Measurements from ENCODE around the gene OCA2. TPM values are rescaled to one million over a fixed set of nuclear protein-coding genes. Genes with fewer than 3 reads are reported as not detected.
"Not testable (repeated sequence)": the region's sequence is repeated elsewhere in the genome, so short reads cannot be mapped to it uniquely, and the experiment has no call there.

Gene OCA2
- polyA plus RNA-seq, 6 donors from 2014 or later: 0.09 to 0.23 TPM; not detected in 4

DNA sequence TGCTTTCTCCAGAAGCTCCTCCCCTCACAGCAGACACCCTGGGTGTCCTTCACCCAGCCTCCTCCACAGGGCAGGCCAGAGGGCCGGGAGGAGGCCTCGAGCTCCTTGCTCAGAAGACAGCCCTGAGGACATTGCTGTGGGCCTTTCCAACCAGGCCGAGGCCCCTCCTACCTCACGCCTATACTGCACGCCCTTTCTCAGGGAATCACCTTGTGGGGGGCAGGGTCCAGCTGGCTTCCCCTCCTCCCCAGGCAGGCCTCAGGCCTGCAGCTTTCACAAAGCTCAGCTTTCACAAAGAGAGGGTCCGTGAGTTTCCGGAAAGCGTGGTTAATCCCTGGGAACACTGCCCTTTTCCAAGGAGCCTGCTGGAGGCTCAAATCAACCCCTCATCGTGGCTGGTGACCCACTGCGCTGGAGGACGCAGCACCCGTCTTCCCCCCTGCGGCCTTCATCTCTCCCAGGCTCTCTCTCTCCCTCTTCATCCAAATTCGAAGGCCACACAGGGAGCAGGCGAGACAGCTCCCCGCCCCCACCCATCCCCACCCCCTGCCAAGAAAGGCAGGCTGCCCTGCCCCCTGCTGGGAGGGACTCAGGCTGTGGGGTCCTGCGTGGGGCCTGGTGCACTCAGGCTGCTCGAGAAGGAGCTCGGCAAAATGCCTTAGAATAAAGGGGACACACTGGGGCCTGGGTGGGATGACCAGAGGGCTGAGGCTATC is 79.4 kb downstream of the OCA2 start:
- Mint-ChIP-seq H3K27ac (no peak overlapping the region), H3K9me3 (no peaks in the 10 kb centered on the region), H3K27me3 (peaks cover 0 to 11% (median 9%) of the 10 kb centered on the region in 3 donors), H3K4me1 (peaks cover 3 to 11% (median 5%) of the 10 kb centered on the region in 3 donors), H3K4me3 (no peak overlapping the region), H3K36me3 (no peaks in the 10 kb centered on the region)
- ATAC-seq (ENCODE audit: low read depth in 2 of 2) (no peak), DNase-seq (no peak)

GRCh38 chr15:28018291-28019044 is 80.6 kb downstream of the OCA2 start:
- H3K9me3 Mint-ChIP-seq: no peaks in the 10 kb centered on the region
- no peaks in the 10 kb centered on the region for H3K36me3 Mint-ChIP-seq
- peak overlapping the region in 2 of 6 donors; percentile 13 to 69 for H3K27ac Mint-ChIP-seq
- DNase-seq (no peak), ATAC-seq (ENCODE audit: low read depth in 2 of 2) (no peak)
- peaks cover 3 to 11% (median 5%) of the 10 kb centered on the region in 3 donors for H3K4me1 Mint-ChIP-seq
- no peak overlapping the region for H3K4me3 Mint-ChIP-seq
- H3K27me3 Mint-ChIP-seq: peaks cover 0 to 6% (median 4%) of the 10 kb centered on the region in 3 donors

GRCh38 chr15:28017423-28017924 is 81.6 kb downstream of the OCA2 start:
- DNase-seq (no peak), ATAC-seq (ENCODE audit: low read depth in 2 of 2) (no peak)
- Mint-ChIP-seq H3K4me3 (no peak overlapping the region), H3K9me3 (no peaks in the 10 kb centered on the region), H3K4me1 (peaks cover 3 to 11% (median 5%) of the 10 kb centered on the region in 3 donors), H3K36me3 (no peaks in the 10 kb centered on the region), H3K27ac (peak overlapping the region in 1 of 6 donors; percentile 52), H3K27me3 (peaks cover 0 to 5% (median 0%) of the 10 kb centered on the region in 3 donors)

- Mint-ChIP-seq H3K4me3 (no peak overlapping the region), H3K36me3 (no peaks in the 10 kb centered on the region), H3K9me3 (no peaks in the 10 kb centered on the region), H3K27me3 (no peaks in the 10 kb centered on the region), H3K4me1 (peaks cover 3 to 11% (median 5%) of the 10 kb centered on the region in 3 donors), H3K27ac (peak overlapping the region in 2 of 6 donors; percentile 36 to 39)
- DNase-seq: no peak
- no peak for ATAC-seq (ENCODE audit: low read depth in 2 of 2)
Measured at GRCh38 chr15:28015855-28016254, 83.3 kb downstream of the OCA2 start.

DNA sequence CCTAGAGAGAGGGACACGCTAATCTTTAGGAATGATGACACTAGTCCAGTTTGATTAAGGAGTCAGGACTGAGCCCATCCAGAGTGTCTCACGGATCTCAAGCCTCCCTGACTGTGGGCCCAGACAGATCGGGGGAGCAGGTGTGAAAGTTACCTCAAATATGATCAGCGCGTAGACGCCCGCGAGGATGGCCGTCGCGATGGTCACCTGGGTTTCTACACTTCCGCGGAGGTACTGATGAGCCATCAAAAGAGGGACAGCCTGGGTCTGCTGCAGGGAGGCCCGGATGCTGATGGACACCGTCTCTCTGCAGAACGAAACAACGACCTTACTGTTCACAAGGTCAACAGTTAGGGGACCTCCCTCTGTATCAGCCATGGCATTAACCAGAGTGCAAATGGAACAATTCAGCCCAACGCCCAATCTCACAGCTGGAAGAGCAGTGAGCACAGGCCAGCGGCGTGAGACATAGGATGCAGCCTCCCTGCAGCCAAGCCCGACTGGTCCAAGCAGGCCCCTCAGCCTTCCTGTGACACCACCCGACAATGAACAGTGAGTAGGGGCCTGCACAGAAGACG is 84.4 kb downstream of the OCA2 start:
- peak overlapping the region in 1 of 6 donors; percentile 32 for H3K27ac Mint-ChIP-seq
- ATAC-seq (ENCODE audit: low read depth in 2 of 2): no peak

GRCh38 chr15:28013976-28014375 is 85.1 kb downstream of the OCA2 start:
- no peaks in the 10 kb centered on the region for H3K27me3 Mint-ChIP-seq
- H3K4me1 Mint-ChIP-seq: peaks cover 3 to 11% (median 5%) of the 10 kb centered on the region in 3 donors
- DNase-seq: no peak
- H3K4me3 Mint-ChIP-seq: no peak overlapping the region
- peaks cover 0 to 14% (median 2%) of the 10 kb centered on the region in 7 donors for H3K9me3 Mint-ChIP-seq
- no peak for ATAC-seq (ENCODE audit: low read depth in 2 of 2)
- no peak overlapping the region for H3K27ac Mint-ChIP-seq
- H3K36me3 Mint-ChIP-seq: no peaks in the 10 kb centered on the region

More for the DNA sequence above, 84.4 kb downstream of the OCA2 start:
- no peak for DNase-seq
- peaks cover 3 to 11% (median 5%) of the 10 kb centered on the region in 3 donors for H3K4me1 Mint-ChIP-seq
- H3K9me3 Mint-ChIP-seq: peaks cover 0 to 6% (median 0%) of the 10 kb centered on the region in 7 donors
- H3K36me3 Mint-ChIP-seq: no peaks in the 10 kb centered on the region
- no peak overlapping the region for H3K4me3 Mint-ChIP-seq
- no peaks in the 10 kb centered on the region for H3K27me3 Mint-ChIP-seq

DNA sequence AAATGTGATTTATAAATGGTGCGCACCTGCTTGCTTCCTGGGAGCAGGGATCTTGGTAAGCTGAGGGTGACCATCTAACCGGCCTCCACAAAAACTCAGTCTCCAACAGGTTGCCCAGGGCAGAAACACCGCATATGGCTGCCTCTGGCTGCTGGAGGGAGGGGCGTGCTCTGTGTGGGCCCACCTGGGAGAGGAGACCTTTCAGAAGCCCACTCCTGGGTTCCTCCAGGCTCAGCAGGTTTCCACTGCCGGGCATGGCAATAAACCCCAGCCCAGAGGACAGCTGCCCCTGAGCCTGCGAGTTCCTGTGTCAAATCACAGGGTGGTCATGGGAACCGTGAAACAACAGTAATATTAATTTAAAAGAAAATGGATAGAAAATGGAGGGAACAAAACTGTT is 85.6 kb downstream of the OCA2 start:
- no peak overlapping the region for H3K27ac Mint-ChIP-seq
- peaks cover under 1 to 19% (median 2%) of the 10 kb centered on the region in 7 donors for H3K9me3 Mint-ChIP-seq
- no peaks in the 10 kb centered on the region for H3K27me3 Mint-ChIP-seq
- no peaks in the 10 kb centered on the region for H3K36me3 Mint-ChIP-seq
- H3K4me1 Mint-ChIP-seq: peaks cover 3 to 11% (median 5%) of the 10 kb centered on the region in 3 donors
- ATAC-seq (ENCODE audit: low read depth in 2 of 2) (no peak), DNase-seq (no peak)
- no peak overlapping the region for H3K4me3 Mint-ChIP-seq

DNA sequence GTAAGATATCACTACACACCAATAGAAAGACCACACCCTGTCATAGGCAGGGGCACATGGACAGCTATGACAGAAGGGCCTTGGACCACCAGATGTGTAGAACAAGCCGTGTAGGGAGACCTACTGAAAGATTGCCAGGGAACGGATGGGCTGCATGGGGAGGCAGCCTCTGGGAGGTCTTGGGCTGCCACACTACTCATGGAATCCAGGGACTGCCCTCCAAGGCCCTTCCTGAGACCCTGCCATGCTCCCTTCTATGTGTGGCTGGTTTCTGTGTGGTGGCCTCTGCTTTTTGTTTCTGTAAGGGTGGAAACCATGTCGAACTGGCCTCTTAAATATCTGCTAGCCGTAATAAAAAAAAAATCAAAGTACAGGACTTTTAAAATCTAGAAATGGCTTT is 86.9 kb downstream of the OCA2 start:
- DNase-seq (no peak), ATAC-seq (ENCODE audit: low read depth in 2 of 2) (no peak)
- H3K9me3 Mint-ChIP-seq: peaks cover 2 to 25% (median 5%) of the 10 kb centered on the region in 7 donors
- no peak overlapping the region for H3K27ac Mint-ChIP-seq
- H3K4me3 Mint-ChIP-seq: no peak overlapping the region
- no peaks in the 10 kb centered on the region for H3K27me3 Mint-ChIP-seq
- H3K4me1 Mint-ChIP-seq: peaks cover 0 to 4% (median 1%) of the 10 kb centered on the region in 3 donors
- H3K36me3 Mint-ChIP-seq: no peaks in the 10 kb centered on the region

DNA sequence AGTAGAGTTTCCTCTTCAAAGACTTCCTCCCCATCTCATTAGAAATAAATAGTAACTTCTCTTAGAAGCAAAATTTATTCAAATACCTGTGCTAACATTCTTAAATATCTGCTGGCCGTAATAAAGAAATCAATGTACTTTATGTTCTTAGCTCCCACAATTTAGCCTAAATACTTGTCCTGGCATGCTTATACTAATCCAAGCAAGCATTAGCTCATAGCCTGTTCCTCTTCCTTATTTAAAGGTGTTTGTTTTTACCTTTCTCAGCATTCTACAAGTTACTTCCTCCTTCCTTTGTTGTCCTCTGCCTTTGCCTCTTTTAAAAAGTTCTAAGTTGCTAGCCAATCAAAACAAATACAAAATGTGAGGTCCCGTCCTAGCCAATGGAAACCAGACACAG is 90.9 kb downstream of the OCA2 start:
- peaks cover 4 to 25% (median 9%) of the 10 kb centered on the region in 7 donors for H3K9me3 Mint-ChIP-seq
- not testable (repeated sequence) for ATAC-seq (ENCODE audit: low read depth in 2 of 2); H3K27ac Mint-ChIP-seq; DNase-seq; H3K4me3 Mint-ChIP-seq; H3K4me1 Mint-ChIP-seq
- peaks cover 0 to 15% (median 14%) of the 10 kb centered on the region in 3 donors for H3K27me3 Mint-ChIP-seq
- peaks cover 0 to 14% of the 10 kb centered on the region in 2 donors for H3K36me3 Mint-ChIP-seq

DNA sequence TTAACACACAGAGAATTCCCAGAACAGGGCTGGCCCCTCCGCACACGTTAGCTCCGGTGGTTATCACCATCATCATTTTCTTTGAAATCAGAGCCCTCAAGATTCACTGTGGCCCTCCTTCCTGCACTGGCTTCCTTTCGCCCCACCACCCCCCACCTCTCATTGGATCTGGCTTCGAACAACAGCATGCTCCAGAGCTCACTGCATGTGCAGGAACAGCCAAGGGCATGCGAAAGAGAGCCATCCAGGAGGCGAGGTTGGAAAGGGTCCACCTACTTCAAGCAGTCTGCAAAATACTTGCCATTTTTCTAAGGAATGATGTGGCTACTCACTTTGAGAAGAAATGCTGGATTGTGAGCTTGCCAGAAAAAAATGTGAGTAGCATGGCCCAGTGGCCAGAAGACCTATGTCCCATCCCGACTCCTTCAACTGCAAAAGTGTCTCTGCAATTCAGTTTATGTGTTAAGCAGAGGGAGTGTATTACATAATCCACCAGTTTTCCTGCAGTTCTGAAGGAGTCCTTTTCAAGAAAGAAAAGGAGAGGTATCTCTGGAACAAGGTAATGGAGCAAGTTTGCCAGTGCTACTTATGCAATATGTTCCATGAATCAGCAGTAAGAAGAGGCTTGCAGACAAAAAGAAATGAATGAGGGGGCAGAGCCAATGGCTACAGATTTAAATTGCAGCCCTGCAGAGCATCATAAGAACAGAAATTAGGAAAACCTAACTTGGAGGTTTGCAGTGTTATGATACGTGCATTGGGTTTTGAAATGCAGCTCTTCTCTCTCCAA is 92.8 kb downstream of the OCA2 start:
- H3K27me3 Mint-ChIP-seq: peaks cover 0 to 15% (median 14%) of the 10 kb centered on the region in 3 donors
- H3K4me3 Mint-ChIP-seq: no peak overlapping the region
- peaks cover 0 to 3% (median 0%) of the 10 kb centered on the region in 3 donors for H3K4me1 Mint-ChIP-seq
- no peak for DNase-seq
- no peak overlapping the region for H3K27ac Mint-ChIP-seq
- H3K9me3 Mint-ChIP-seq: peaks cover 4 to 25% (median 9%) of the 10 kb centered on the region in 7 donors
- H3K36me3 Mint-ChIP-seq: peaks cover 0 to 14% of the 10 kb centered on the region in 2 donors
- ATAC-seq (ENCODE audit: low read depth in 2 of 2): no peak

DNA sequence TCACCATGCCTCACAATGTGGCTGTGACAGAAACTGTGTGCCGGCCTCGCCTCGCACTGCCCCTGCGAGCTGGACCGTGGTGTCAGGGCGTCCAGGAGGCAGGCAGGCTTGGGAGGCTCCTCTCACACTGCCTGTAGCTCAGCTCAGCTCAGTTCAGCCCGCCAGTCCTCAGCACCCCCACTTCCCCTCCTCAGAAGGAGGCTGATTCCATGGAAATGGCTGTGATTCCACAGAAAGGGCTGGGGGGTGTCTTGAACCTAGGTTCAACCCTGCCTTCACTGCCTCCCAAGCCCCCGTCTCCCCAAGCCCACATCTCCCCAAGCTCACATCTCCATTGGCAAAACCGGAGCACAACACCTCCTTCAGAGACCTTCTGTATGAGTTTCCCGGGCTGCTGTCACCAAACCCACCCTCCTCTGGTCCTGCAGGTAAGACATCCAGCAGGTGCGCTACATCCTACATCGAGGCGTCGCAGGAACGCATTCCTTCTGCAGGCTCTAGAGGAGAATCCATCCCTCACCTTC is 94.0 kb downstream of the OCA2 start:
- no peak for DNase-seq
- Mint-ChIP-seq H3K4me1 (peaks cover 0 to 3% (median 0%) of the 10 kb centered on the region in 3 donors), H3K27me3 (peaks cover 0 to 15% (median 14%) of the 10 kb centered on the region in 3 donors), H3K9me3 (peaks cover 4 to 22% (median 9%) of the 10 kb centered on the region in 7 donors), H3K4me3 (no peak overlapping the region), H3K36me3 (peaks cover 0 to 14% of the 10 kb centered on the region in 2 donors), H3K27ac (peak overlapping the region in 1 of 6 donors; percentile 9)
- ATAC-seq (ENCODE audit: low read depth in 2 of 2): no peak

- Mint-ChIP-seq H3K36me3 (peaks cover 0 to 14% of the 10 kb centered on the region in 2 donors), H3K27me3 (peaks cover 0 to 15% (median 14%) of the 10 kb centered on the region in 3 donors), H3K4me3 (no peak overlapping the region), H3K27ac (peak overlapping the region in 1 of 6 donors; percentile 18), H3K4me1 (peaks cover 0 to 3% (median 0%) of the 10 kb centered on the region in 3 donors), H3K9me3 (peaks cover 2 to 15% (median 9%) of the 10 kb centered on the region in 7 donors)
- no peak for ATAC-seq (ENCODE audit: low read depth in 2 of 2)
- DNase-seq: no peak
Measured at GRCh38 chr15:28004143-28005003, 94.7 kb downstream of the OCA2 start.

All from naive B cell (primary cell).